MM.1S (cell line): Measurements from ENCODE around the gene COL6A2.

Experiments used
- CTCF ChIP-seq: fragments of 300-600 bp; sonication (generic); IDR thresholded peaks from 2 replicates; pipeline ENCODE4 v1.5.1; 2016; ENCODE audit warnings: antibody characterized with exemption, low read length, mixed read lengths
- EZH2 ChIP-seq: fragments of 300-600 bp; sonication (generic); optimal IDR thresholded peaks from 2 replicates; pipeline ENCODE3; 2017; ENCODE audit warnings: low read depth, mild to moderate bottlenecking, antibody characterized with exemption, low read length, mixed read lengths

GRCh38 chr21:46144464-46145070 lies 46.7 kb downstream of the COL6A2 start:
- TF ChIP-seq CTCF = no peak
- TF ChIP-seq EZH2 = no peak
